HepG2 (cell line): ENCODE data around the gene JMJD7. TPM values are rescaled to one million over a fixed set of nuclear protein-coding genes. Genes with fewer than 3 reads are reported as not detected.

ENCODE experiments used
- ARID2 ChIP-seq: sonication (generic); formaldehyde crosslinking; IDR thresholded peaks from 2 replicates; pipeline ENCODE4 v1.8.1; 2022; ENCODE audit warnings: mild to moderate bottlenecking, missing genetic modification reagents, borderline replicate concordance
- BCL3 ChIP-seq: sonication (generic); formaldehyde crosslinking; IDR thresholded peaks from 2 replicates; pipeline ENCODE4 v1.5.1; 2020; ENCODE audit warnings: mild to moderate bottlenecking, missing genetic modification reagents, moderate library complexity
- CREBL2 ChIP-seq: sonication (generic); formaldehyde crosslinking; IDR thresholded peaks from 2 replicates; pipeline ENCODE4 v1.8.1; 2023; ENCODE audit warnings: missing genetic modification reagents, mild to moderate bottlenecking, borderline replicate concordance
- ETV5 ChIP-seq: IDR thresholded peaks from 2 replicates; pipeline ENCODE4 v1.6.1; 2018; ENCODE audit warnings: missing biosample characterization, missing genetic modification reagents, inconsistent platforms, borderline replicate concordance
- HNRNPL ChIP-seq: fragments of 200-400 bp; formaldehyde crosslinking; IDR thresholded peaks from 2 replicates; pipeline ENCODE4 v1.6.1; 2017; ENCODE audit warnings: mild to moderate bottlenecking, low read depth, low read length
- MIER2 ChIP-seq: IDR thresholded peaks from 2 replicates; pipeline ENCODE4 v1.6.1; 2016; ENCODE audit warnings: missing biosample characterization, missing genetic modification reagents
- MTF2 ChIP-seq: sonication (generic); formaldehyde crosslinking; IDR thresholded peaks from 2 replicates; pipeline ENCODE4 v1.5.0; 2020; ENCODE audit warnings: missing genetic modification reagents, borderline replicate concordance
- PBX3 ChIP-seq: sonication (generic); formaldehyde crosslinking; IDR thresholded peaks from 2 replicates; pipeline ENCODE4 v1.8.1; 2023; ENCODE audit warnings: missing genetic modification reagents, inconsistent platforms, borderline replicate concordance
- PHB2 ChIP-seq: fragments of 450-650 bp; IDR thresholded peaks from 2 replicates; pipeline ENCODE4 v1.6.1; 2018; ENCODE audit not compliant: partially characterized antibody
- RBAK ChIP-seq: sonication (generic); formaldehyde crosslinking; IDR thresholded peaks from 2 replicates; pipeline ENCODE4 v1.5.1; 2020; ENCODE audit warnings: mild to moderate bottlenecking, missing genetic modification reagents
- RELA ChIP-seq: sonication (generic); formaldehyde crosslinking; IDR thresholded peaks from 2 replicates; pipeline ENCODE4 v1.4.0; 2020; ENCODE audit warnings: missing genetic modification reagents
- SAP130 ChIP-seq: IDR thresholded peaks from 2 replicates; pipeline ENCODE4 v1.6.1; 2016; ENCODE audit warnings: low read depth
- SMAD3 ChIP-seq: sonication (generic); formaldehyde crosslinking; IDR thresholded peaks from 2 replicates; pipeline ENCODE4 v1.4.0; 2020; ENCODE audit warnings: missing genetic modification reagents
- SMARCC2 ChIP-seq: fragments of 450-650 bp; IDR thresholded peaks from 2 replicates; pipeline ENCODE4 v1.6.1; 2017; ENCODE audit warnings: antibody characterized with exemption, mild to moderate bottlenecking
- SMC3 ChIP-seq: IDR thresholded peaks from 2 replicates; pipeline ENCODE4 v1.6.1; 2011; ENCODE audit warnings: low read length, improper control_type of control experiment
- ZNF143 ChIP-seq: sonication (generic); formaldehyde crosslinking; IDR thresholded peaks from 2 replicates; pipeline ENCODE4 v1.4.0; 2020; ENCODE audit warnings: missing genetic modification reagents
- ZNF33B ChIP-seq: sonication (generic); formaldehyde crosslinking; IDR thresholded peaks from 2 replicates; pipeline ENCODE4 v1.5.1; 2020; ENCODE audit warnings: mild to moderate bottlenecking, missing genetic modification reagents
- ZNF607 ChIP-seq: sonication (generic); formaldehyde crosslinking; IDR thresholded peaks from 2 replicates; pipeline ENCODE4 v1.5.1; 2020; ENCODE audit warnings: missing genetic modification reagents, mild to moderate bottlenecking, borderline replicate concordance
- ZNF792 ChIP-seq: IDR thresholded peaks from 2 replicates; pipeline ENCODE4 v1.6.1; 2016
- polyA plus RNA-seq, 8 experiments: library from polyadenylated mRNA; depleted of rRNA in 3 of 8; stranded (reverse) in 7 of 8; unstranded in 1 of 8; fragments of >200 nt; fragmentation: Illumina TruSeq in 4 of 8; extraction: Trizol in 4 of 8; gene quantifications; 2 replicates each; pipeline versions ENCODE4 v1.2.1 to v1.2.3, GENCODE V29; 2011 to 2016; ENCODE audit warnings: low read depth in 4 of 8, missing spikeins in 1 of 8, mixed read lengths in 1 of 8; ENCODE audit not compliant: insufficient read depth in 1 of 8
- total RNA-seq, 5 experiments: library from RNA; depleted of rRNA; stranded (reverse); fragments of >200 nt; fragmentation: Illumina TruSeq; extraction: Trizol; gene quantifications; 2 replicates each; pipeline ENCODE4 v1.2.3, GENCODE V29; 2016; ENCODE audit warnings: low read depth in 1 of 5
- TF ChIP-seq, protein P1 (sequence below): sonication (generic); formaldehyde crosslinking; IDR thresholded peaks from 2 replicates; pipeline ENCODE4 v1.8.0; 2022; ENCODE audit warnings: missing genetic modification reagents, low read depth, mild to moderate bottlenecking, borderline replicate concordance
- TF ChIP-seq, protein P2 (sequence below): sonication (generic); formaldehyde crosslinking; IDR thresholded peaks from 2 replicates; pipeline ENCODE4 v1.4.0; 2020; ENCODE audit warnings: mild to moderate bottlenecking, missing genetic modification reagents

The JMJD7 gene
- total and polyA plus RNA-seq, 2 of the 13 experiments (the other 11 are each of a cell fraction or from before 2014, with no cell fraction given): 6.4 to 7.1 TPM

- no peak for TF ChIP-seq PBX3 (CRISPR knock-in tag)
- TF ChIP-seq MTF2: 0 out of 2 replicates have a peak, but pooled peaks have one; percentile 54
- no peak for TF ChIP-seq PHB2
- TF ChIP-seq MIER2 (CRISPR knock-in tag): no peak
- TF ChIP-seq ZNF33B (CRISPR knock-in tag): peak; percentile 35; the same call in 1 of the 2 replicates
- no peak for TF ChIP-seq ZNF792 (CRISPR knock-in tag)
- TF ChIP-seq, protein P1, sequence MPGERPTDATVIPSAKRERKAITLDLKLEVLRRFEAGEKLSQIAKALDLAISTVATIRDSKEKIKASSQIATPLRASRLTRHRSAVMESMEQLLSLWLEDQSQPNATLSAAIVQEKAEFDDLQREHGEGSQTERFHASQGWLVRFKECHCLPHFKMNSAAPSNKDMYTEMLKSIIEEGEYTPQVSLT (CRISPR knock-in tag): no peak
- no peak for TF ChIP-seq ARID2 (CRISPR knock-in tag)
- 0 out of 2 replicates have a peak, but pooled peaks have one; percentile 16 for TF ChIP-seq SAP130 (CRISPR knock-in tag)
- no peak for TF ChIP-seq ZNF607 (CRISPR knock-in tag)
- no peak for TF ChIP-seq HNRNPL
- 0 out of 2 replicates have a peak, but pooled peaks have one; percentile 39 for TF ChIP-seq RBAK
- peak; percentile 19; the same call in 1 of the 2 replicates for TF ChIP-seq ETV5
- no peak for TF ChIP-seq SMARCC2
- TF ChIP-seq, protein P2, sequence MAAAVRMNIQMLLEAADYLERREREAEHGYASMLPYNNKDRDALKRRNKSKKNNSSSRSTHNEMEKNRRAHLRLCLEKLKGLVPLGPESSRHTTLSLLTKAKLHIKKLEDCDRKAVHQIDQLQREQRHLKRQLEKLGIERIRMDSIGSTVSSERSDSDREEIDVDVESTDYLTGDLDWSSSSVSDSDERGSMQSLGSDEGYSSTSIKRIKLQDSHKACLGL: 0 out of 2 replicates have a peak, but pooled peaks have one; percentile 24
- no peak for TF ChIP-seq CREBL2 (CRISPR knock-in tag)
- TF ChIP-seq ZNF143 (CRISPR knock-in tag): no peak
- TF ChIP-seq SMAD3 (CRISPR knock-in tag): 0 out of 2 replicates have a peak, but pooled peaks have one; percentile 39
- TF ChIP-seq RELA: no peak
- TF ChIP-seq SMC3: peak; percentile 99
- TF ChIP-seq BCL3 (CRISPR knock-in tag): no peak
Observed at GRCh38 chr15:41811432-41812195, 16.3 kb upstream of the JMJD7 start (continued).
